GM18861 (cell line): ENCODE results near the gene ELL2.

Experiments used
- ATAC-seq: cut with Tn5 transposase; IDR thresholded peaks from one replicate; pipeline ENCODE4 v1.9.1; 2021; ENCODE audit not compliant: unreplicated experiment

The ELL2 gene

GRCh38 chr5:95956900-95957293 lies 4.8 kb downstream of the ELL2 start:
- no peak for ATAC-seq

- no peak for ATAC-seq
Observed at GRCh38 chr5:95956021-95956899, 5.4 kb downstream of the ELL2 start.

GRCh38 chr5:95954716-95955115 lies 6.9 kb downstream of the ELL2 start:
- no peak for ATAC-seq

- ATAC-seq, result no peak
Observed at GRCh38 chr5:95953021-95953702, 8.5 kb downstream of the ELL2 start.

GRCh38 chr5:95951916-95952315 lies 9.7 kb downstream of the ELL2 start:
- ATAC-seq, result no peak

GRCh38 chr5:95949810-95950209 lies 11.8 kb downstream of the ELL2 start:
- ATAC-seq, result peak; percentile 89

- no peak for ATAC-seq
Observed at GRCh38 chr5:95948631-95949030, 13.0 kb downstream of the ELL2 start.

- ATAC-seq, result no peak
Observed at GRCh38 chr5:95946451-95946850, 15.2 kb downstream of the ELL2 start.

- ATAC-seq, result no peak
Observed at GRCh38 chr5:95942968-95943367, 18.7 kb downstream of the ELL2 start.

GRCh38 chr5:95942414-95942813 lies 19.2 kb downstream of the ELL2 start:
- ATAC-seq, result no peak

GRCh38 chr5:95941756-95942155 lies 19.9 kb downstream of the ELL2 start:
- ATAC-seq, result no peak

GRCh38 chr5:95940758-95941682 lies 20.6 kb downstream of the ELL2 start:
- ATAC-seq, result no peak

- no peak for ATAC-seq
Observed at GRCh38 chr5:95939465-95939864, 22.2 kb downstream of the ELL2 start.

GRCh38 chr5:95938766-95939165 lies 22.9 kb downstream of the ELL2 start:
- no peak for ATAC-seq

GRCh38 chr5:95938347-95938746 lies 23.3 kb downstream of the ELL2 start:
- ATAC-seq, result no peak

GRCh38 chr5:95937607-95938152 lies 24.0 kb downstream of the ELL2 start:
- no peak for ATAC-seq

GRCh38 chr5:95936812-95937397 lies 24.7 kb downstream of the ELL2 start:
- ATAC-seq, result no peak

- no peak for ATAC-seq
Observed at GRCh38 chr5:95935553-95936100, 26.0 kb downstream of the ELL2 start.

GRCh38 chr5:95934207-95934804 lies 27.3 kb downstream of the ELL2 start:
- ATAC-seq, result no peak

GRCh38 chr5:95932941-95933340 lies 28.7 kb downstream of the ELL2 start:
- ATAC-seq, result no peak
